ENCODE data around the gene HOMER3.

The HOMER3 gene

GRCh38 chr19:18951721-18952281 lies 10.8 kb upstream of the HOMER3 start:
- no peaks in the 10 kb centered on the region for H3K36me3 Mint-ChIP-seq (ENCODE audit: low read depth)
- H3K4me1 Mint-ChIP-seq, result no peaks in the 10 kb centered on the region
- no peaks in the 10 kb centered on the region for H3K9me3 Mint-ChIP-seq
- H3K27me3 Mint-ChIP-seq (ENCODE audit: low read depth), result peaks cover 12% of the 10 kb centered on the region
- TF ChIP-seq, protein P1, sequence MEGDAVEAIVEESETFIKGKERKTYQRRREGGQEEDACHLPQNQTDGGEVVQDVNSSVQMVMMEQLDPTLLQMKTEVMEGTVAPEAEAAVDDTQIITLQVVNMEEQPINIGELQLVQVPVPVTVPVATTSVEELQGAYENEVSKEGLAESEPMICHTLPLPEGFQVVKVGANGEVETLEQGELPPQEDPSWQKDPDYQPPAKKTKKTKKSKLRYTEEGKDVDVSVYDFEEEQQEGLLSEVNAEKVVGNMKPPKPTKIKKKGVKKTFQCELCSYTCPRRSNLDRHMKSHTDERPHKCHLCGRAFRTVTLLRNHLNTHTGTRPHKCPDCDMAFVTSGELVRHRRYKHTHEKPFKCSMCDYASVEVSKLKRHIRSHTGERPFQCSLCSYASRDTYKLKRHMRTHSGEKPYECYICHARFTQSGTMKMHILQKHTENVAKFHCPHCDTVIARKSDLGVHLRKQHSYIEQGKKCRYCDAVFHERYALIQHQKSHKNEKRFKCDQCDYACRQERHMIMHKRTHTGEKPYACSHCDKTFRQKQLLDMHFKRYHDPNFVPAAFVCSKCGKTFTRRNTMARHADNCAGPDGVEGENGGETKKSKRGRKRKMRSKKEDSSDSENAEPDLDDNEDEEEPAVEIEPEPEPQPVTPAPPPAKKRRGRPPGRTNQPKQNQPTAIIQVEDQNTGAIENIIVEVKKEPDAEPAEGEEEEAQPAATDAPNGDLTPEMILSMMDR (IDR thresholded peaks at IDR 0.05; ENCODE audit: unreplicated experiment in 3 of 3), result no peak
- no peak overlapping the region for H3K27ac Mint-ChIP-seq
- no peak overlapping the region for H3K4me3 Mint-ChIP-seq

- Mint-ChIP-seq H3K27me3 (ENCODE audit: low read depth) (peaks cover 9% of the 10 kb centered on the region), H3K4me1 (no peaks in the 10 kb centered on the region), H3K27ac (no peak overlapping the region), H3K9me3 (no peaks in the 10 kb centered on the region), H3K4me3 (no peak overlapping the region), H3K36me3 (ENCODE audit: low read depth) (peaks cover 5% of the 10 kb centered on the region)
- TF ChIP-seq, protein P1 (IDR thresholded peaks at IDR 0.05; ENCODE audit: unreplicated experiment in 3 of 3), result no peak
Measured at GRCh38 chr19:18949858-18950257, 8.8 kb upstream of the HOMER3 start.

DNA sequence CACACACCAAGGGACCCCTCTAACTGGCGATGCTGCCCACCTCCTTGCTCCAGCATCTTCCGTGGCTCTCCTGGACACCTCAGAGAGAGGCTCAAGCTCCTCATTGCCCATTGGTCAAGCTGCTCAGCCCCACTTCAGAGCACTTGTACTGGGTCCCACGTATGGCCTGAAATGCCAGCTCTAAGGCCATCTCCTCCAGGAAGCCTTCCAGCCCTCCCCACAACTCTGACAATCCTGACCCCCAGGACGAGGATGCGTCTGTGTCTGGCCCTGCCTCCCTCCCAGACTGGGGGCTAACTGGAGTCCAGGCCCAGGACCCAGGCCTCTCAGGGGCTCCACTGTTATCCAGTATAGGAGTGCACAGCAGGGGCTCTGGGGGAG lies 7.9 kb upstream of the HOMER3 start:
- no peak overlapping the region for H3K27ac Mint-ChIP-seq
- H3K4me1 Mint-ChIP-seq, result no peaks in the 10 kb centered on the region
- TF ChIP-seq, protein P1 (IDR thresholded peaks at IDR 0.05; ENCODE audit: unreplicated experiment in 3 of 3), result no peak
- H3K27me3 Mint-ChIP-seq (ENCODE audit: low read depth), result no peaks in the 10 kb centered on the region
- no peaks in the 10 kb centered on the region for H3K9me3 Mint-ChIP-seq
- no peak overlapping the region for H3K4me3 Mint-ChIP-seq
- H3K36me3 Mint-ChIP-seq (ENCODE audit: low read depth), result peaks cover 5% of the 10 kb centered on the region

GRCh38 chr19:18948075-18948975 lies 7.3 kb upstream of the HOMER3 start:
- Mint-ChIP-seq H3K9me3 (no peaks in the 10 kb centered on the region), H3K27me3 (ENCODE audit: low read depth) (no peaks in the 10 kb centered on the region), H3K4me3 (no peak overlapping the region), H3K36me3 (ENCODE audit: low read depth) (peaks cover 5% of the 10 kb centered on the region), H3K27ac (no peak overlapping the region), H3K4me1 (no peaks in the 10 kb centered on the region)
- TF ChIP-seq, protein P1 (IDR thresholded peaks at IDR 0.05; ENCODE audit: unreplicated experiment in 3 of 3), result no peak

GRCh38 chr19:18946918-18947317 lies 5.9 kb upstream of the HOMER3 start:
- Mint-ChIP-seq H3K36me3 (ENCODE audit: low read depth) (peaks cover 5% of the 10 kb centered on the region), H3K27ac (no peak overlapping the region), H3K4me1 (no peaks in the 10 kb centered on the region), H3K27me3 (ENCODE audit: low read depth) (no peaks in the 10 kb centered on the region), H3K4me3 (no peak overlapping the region), H3K9me3 (no peaks in the 10 kb centered on the region)
- TF ChIP-seq, protein P1 (IDR thresholded peaks at IDR 0.05; ENCODE audit: unreplicated experiment in 3 of 3), result no peak
